OCI-LY1 (cell line): ENCODE data around the gene PNLIPRP1.

Experiments used
- H2AFZ ChIP-seq: fragments of 200-600 bp; sonication (generic), shearing (Covaris generic); 2 replicates; pipeline ENCODE4 v1.6.0; 2014; ENCODE audit warnings: antibody characterized with exemption, mild to moderate bottlenecking, low read length
- H3F3A ChIP-seq: fragments of 200-600 bp; sonication (generic), shearing (Covaris generic); 2 replicates; pipeline ENCODE4 v1.6.0; 2014; ENCODE audit warnings: mild to moderate bottlenecking, antibody characterized with exemption, low read length, moderate library complexity; ENCODE audit not compliant: insufficient read depth
- H3K27ac ChIP-seq: fragments of 200-600 bp; sonication (generic); 2 replicates; pipeline ENCODE4 v1.5.1; 2014; ENCODE audit warnings: low read length, mixed run types, mild to moderate bottlenecking, low read depth; ENCODE audit not compliant: poor library complexity, severe bottlenecking
- H3K27me3 ChIP-seq: fragments of 200-600 bp; sonication (generic); 2 replicates; pipeline ENCODE4 v1.6.0; 2014; ENCODE audit warnings: antibody characterized with exemption, mild to moderate bottlenecking, low read length, moderate library complexity; ENCODE audit not compliant: insufficient read depth
- H3K36me3 ChIP-seq: fragments of 200-600 bp; sonication (generic); 2 replicates; pipeline ENCODE4 v1.6.1; 2014; ENCODE audit warnings: mild to moderate bottlenecking, antibody characterized with exemption, low read length, moderate library complexity, mixed read lengths; ENCODE audit not compliant: insufficient read depth
- H3K4me1 ChIP-seq: fragments of 200-600 bp; sonication (generic); 2 replicates; pipeline ENCODE4 v1.5.1; 2014; ENCODE audit warnings: mild to moderate bottlenecking, low read length, moderate library complexity; ENCODE audit not compliant: insufficient read depth, severe bottlenecking
- H3K4me2 ChIP-seq: fragments of 200-600 bp; sonication (generic), shearing (Covaris generic); 2 replicates; pipeline ENCODE4 v1.6.1; 2014; ENCODE audit warnings: low read length
- H3K4me3 ChIP-seq: fragments of 200-600 bp; sonication (generic); 2 replicates; pipeline ENCODE4 v1.5.1; 2014; ENCODE audit warnings: low read length, low read depth, mild to moderate bottlenecking, mixed read lengths; ENCODE audit not compliant: poor library complexity, severe bottlenecking
- H3K79me2 ChIP-seq: fragments of 200-600 bp; shearing (Covaris generic); 2 replicates; pipeline ENCODE4 v1.6.1; 2016; ENCODE audit warnings: mixed run types, low read length, mixed read lengths; ENCODE audit not compliant: insufficient read depth
- H3K9ac ChIP-seq: fragments of 200-600 bp; sonication (generic), shearing (Covaris generic); 2 replicates; pipeline ENCODE4 v1.6.1; 2014; ENCODE audit warnings: mild to moderate bottlenecking, low read length, mixed read lengths
- H3K9me2 ChIP-seq: fragments of 200-600 bp; sonication (generic), shearing (Covaris generic); 2 replicates; pipeline ENCODE4 v1.6.1; 2014; ENCODE audit warnings: low read depth, mild to moderate bottlenecking, low read length, mixed read lengths
- H3K9me3 ChIP-seq: fragments of 200-600 bp; shearing (Covaris generic); 2 replicates; pipeline ENCODE4 v1.6.1; 2014; ENCODE audit warnings: low read length, mixed read lengths
- H4K20me1 ChIP-seq: fragments of 200-600 bp; sonication (generic), shearing (Covaris generic); 2 replicates; pipeline ENCODE4 v1.6.0; 2016; ENCODE audit warnings: mild to moderate bottlenecking, low read length; ENCODE audit not compliant: insufficient read depth
- EZH2 ChIP-seq: fragments of 200-600 bp; sonication (generic), shearing (Covaris generic); IDR thresholded peaks from 2 replicates; pipeline ENCODE4 v1.8.0; 2017; ENCODE audit warnings: borderline replicate concordance, mixed run types, mild to moderate bottlenecking, antibody characterized with exemption, low read length, moderate library complexity, mixed read lengths
- TF ChIP-seq, protein P1 (sequence below): fragments of 200-600 bp; sonication (generic), shearing (Covaris generic); IDR thresholded peaks from 2 replicates; pipeline ENCODE4 v1.5.1; 2017; ENCODE audit warnings: mild to moderate bottlenecking, antibody characterized with exemption, low read length, moderate library complexity, mixed read lengths

The PNLIPRP1 gene

DNA sequence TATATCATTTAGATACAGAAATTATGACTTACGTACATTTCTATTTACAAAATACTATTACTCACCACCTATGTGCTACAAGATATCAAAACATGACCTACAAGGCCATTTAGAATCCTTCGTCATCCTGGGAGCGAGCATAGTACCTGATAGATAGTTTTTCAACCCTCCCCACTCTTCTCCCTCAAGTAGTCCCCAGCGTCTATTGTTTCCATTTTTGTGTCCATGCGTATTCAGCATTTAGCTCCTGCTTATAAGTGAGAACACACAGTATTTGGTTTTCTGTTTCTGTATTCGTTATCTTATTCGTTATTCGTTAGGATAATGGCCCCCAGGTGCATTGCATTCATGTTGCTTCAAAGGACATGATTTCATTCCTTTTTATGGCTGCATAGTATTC lies 58.1 kb downstream of the PNLIPRP1 start:
- H3F3A ChIP-seq = no peaks in the 10 kb centered on the region

DNA sequence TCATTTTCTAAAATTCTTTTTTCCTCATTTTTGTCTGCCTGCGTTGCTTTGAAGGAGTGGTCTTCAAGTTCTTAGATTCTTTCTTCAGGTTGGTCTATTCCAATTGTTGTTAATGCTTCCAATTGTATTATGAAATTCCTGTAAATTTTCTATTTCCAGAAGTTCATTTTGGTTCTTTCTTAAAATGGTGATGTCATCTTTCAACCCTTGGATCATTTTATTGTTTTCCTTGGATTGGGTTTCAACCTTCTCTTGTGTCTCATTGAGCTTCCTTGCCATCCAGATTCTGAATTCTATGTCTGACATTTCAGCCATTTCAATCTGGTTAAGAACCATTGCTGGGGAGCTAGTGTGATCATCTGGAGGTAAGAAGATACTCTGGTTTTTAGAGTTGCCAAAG lies 63.1 kb downstream of the PNLIPRP1 start:
- no peaks in the 10 kb centered on the region for H3K9me3 ChIP-seq
- no peaks in the 10 kb centered on the region for H3K79me2 ChIP-seq
- no peak overlapping the region for H2AFZ ChIP-seq
- H3K4me2 ChIP-seq = no peak overlapping the region
- no peaks in the 10 kb centered on the region for H3K4me1 ChIP-seq
- H3K9ac ChIP-seq = no peak overlapping the region
- H3K27me3 ChIP-seq = peaks cover 6% of the 10 kb centered on the region; the same call in 1 of the 2 replicates
- H4K20me1 ChIP-seq = no peaks in the 10 kb centered on the region
- no peaks in the 10 kb centered on the region for H3F3A ChIP-seq
- H3K9me2 ChIP-seq = no peaks in the 10 kb centered on the region
- TF ChIP-seq EZH2 = no peak
- TF ChIP-seq, protein P1, sequence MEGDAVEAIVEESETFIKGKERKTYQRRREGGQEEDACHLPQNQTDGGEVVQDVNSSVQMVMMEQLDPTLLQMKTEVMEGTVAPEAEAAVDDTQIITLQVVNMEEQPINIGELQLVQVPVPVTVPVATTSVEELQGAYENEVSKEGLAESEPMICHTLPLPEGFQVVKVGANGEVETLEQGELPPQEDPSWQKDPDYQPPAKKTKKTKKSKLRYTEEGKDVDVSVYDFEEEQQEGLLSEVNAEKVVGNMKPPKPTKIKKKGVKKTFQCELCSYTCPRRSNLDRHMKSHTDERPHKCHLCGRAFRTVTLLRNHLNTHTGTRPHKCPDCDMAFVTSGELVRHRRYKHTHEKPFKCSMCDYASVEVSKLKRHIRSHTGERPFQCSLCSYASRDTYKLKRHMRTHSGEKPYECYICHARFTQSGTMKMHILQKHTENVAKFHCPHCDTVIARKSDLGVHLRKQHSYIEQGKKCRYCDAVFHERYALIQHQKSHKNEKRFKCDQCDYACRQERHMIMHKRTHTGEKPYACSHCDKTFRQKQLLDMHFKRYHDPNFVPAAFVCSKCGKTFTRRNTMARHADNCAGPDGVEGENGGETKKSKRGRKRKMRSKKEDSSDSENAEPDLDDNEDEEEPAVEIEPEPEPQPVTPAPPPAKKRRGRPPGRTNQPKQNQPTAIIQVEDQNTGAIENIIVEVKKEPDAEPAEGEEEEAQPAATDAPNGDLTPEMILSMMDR = no peak
- H3K4me3 ChIP-seq = no peak overlapping the region
- H3K36me3 ChIP-seq = no peaks in the 10 kb centered on the region
- H3K27ac ChIP-seq = no peak overlapping the region

More for the DNA sequence above, 58.1 kb downstream of the PNLIPRP1 start:
- Histone ChIP-seq H3K79me2 (no peaks in the 10 kb centered on the region), H3K4me2 (no peak overlapping the region), H3K27ac (no peak overlapping the region), H3K27me3 (peaks cover 3% of the 10 kb centered on the region; the same call in 1 of the 2 replicates), H4K20me1 (no peaks in the 10 kb centered on the region), H3K4me1 (no peaks in the 10 kb centered on the region), H2AFZ (no peak overlapping the region), H3K9me3 (no peaks in the 10 kb centered on the region), H3K9ac (no peak overlapping the region), H3K4me3 (no peak overlapping the region), H3K9me2 (no peaks in the 10 kb centered on the region), H3K36me3 (no peaks in the 10 kb centered on the region)
- TF ChIP-seq EZH2 = no peak

DNA sequence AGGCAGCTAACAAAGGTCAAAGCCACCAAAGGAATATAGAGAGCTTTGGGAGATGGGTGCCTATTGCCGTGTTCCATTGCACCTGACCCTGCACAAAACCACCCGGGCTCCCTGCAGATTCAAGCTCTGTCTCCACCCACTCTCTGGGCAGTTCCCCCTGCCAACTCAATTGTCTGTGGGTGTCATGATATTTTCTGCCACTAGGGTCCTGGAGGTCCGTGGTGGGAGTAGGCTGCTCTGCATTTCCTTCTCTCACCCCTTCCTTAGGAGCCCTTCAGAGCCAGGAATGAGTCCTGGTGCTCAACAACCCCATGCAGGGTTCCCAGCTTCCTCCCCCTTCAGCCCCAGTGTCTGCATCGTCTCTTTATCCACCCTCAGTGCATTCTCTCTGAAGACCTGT lies 64.1 kb downstream of the PNLIPRP1 start:
- no peak overlapping the region for H3K27ac ChIP-seq
- no peaks in the 10 kb centered on the region for H4K20me1 ChIP-seq
- no peak overlapping the region for H3K4me2 ChIP-seq
- H3K4me3 ChIP-seq = no peak overlapping the region
- H3K9ac ChIP-seq = no peak overlapping the region
- H3K9me2 ChIP-seq = no peaks in the 10 kb centered on the region
- H2AFZ ChIP-seq = no peak overlapping the region
- H3F3A ChIP-seq = no peaks in the 10 kb centered on the region
- peaks cover 6% of the 10 kb centered on the region; the same call in 1 of the 2 replicates for H3K27me3 ChIP-seq
- H3K4me1 ChIP-seq = no peaks in the 10 kb centered on the region
- no peaks in the 10 kb centered on the region for H3K79me2 ChIP-seq
- TF ChIP-seq, protein P1 = peak; percentile 44; the same call in 1 of the 2 replicates
- TF ChIP-seq EZH2 = no peak
- no peaks in the 10 kb centered on the region for H3K36me3 ChIP-seq
- H3K9me3 ChIP-seq = no peaks in the 10 kb centered on the region

DNA sequence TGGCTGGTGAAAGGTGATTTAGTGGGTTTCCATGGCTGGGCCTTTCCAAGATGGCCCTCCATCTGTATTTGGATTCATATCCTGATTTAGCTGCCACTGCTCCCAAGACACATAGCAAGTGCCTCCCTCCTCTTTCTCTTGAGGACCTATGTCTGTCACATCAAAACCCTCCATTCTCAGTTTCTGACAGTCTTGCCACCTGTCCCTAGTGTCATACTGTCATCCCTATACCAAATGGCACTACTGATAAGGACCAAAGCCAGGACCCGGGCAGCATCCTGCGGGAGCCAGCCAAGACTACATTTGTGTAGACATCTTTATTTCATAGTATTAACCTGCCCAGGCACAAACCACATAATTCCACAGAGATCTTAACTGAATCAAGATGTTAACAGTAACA lies 64.8 kb downstream of the PNLIPRP1 start:
- Histone ChIP-seq H3K27me3 (peaks cover 6% of the 10 kb centered on the region; the same call in 1 of the 2 replicates), H3K4me2 (no peak overlapping the region), H2AFZ (no peak overlapping the region), H3K9ac (no peak overlapping the region), H3K27ac (no peak overlapping the region), H3K4me1 (no peaks in the 10 kb centered on the region), H3K36me3 (no peaks in the 10 kb centered on the region), H3K9me3 (no peaks in the 10 kb centered on the region), H3K9me2 (no peaks in the 10 kb centered on the region), H3K79me2 (no peaks in the 10 kb centered on the region), H4K20me1 (no peaks in the 10 kb centered on the region), H3F3A (no peaks in the 10 kb centered on the region), H3K4me3 (no peak overlapping the region)
- TF ChIP-seq, protein P1 = no peak
- no peak for TF ChIP-seq EZH2
